GM10266 (cell line): ENCODE data around the gene KLF16.
"Not testable (repeated sequence)": the region's sequence is repeated elsewhere in the genome, so short reads cannot be mapped to it uniquely, and the experiment has no call there.

Experiments
- DNase-seq: peaks from one replicate; pipeline ENCODE4 v3.0.0; 2012; ENCODE audit errors: extremely low spot score
- CTCF ChIP-seq: IDR thresholded peaks from 2 replicates; pipeline ENCODE4 v1.5.1; 2012; ENCODE audit warnings: mild to moderate bottlenecking, low read depth; ENCODE audit not compliant: control insufficient read depth, insufficient read depth; ENCODE audit errors: missing control alignments

Gene KLF16

GRCh38 chr19:1875646-1876495 lies 12.5 kb upstream of the KLF16 start:
- DNase-seq = peak; percentile 95
- peak; percentile 12 for TF ChIP-seq CTCF

GRCh38 chr19:1875265-1875645 lies 11.9 kb upstream of the KLF16 start:
- DNase-seq = not testable (repeated sequence)

GRCh38 chr19:1874554-1875185 lies 11.3 kb upstream of the KLF16 start:
- TF ChIP-seq CTCF = no peak
- peak; percentile 36 for DNase-seq

- TF ChIP-seq CTCF = no peak
- no peak for DNase-seq
Observed at GRCh38 chr19:1873524-1874473, 10.4 kb upstream of the KLF16 start.

- no peak for DNase-seq
Observed at GRCh38 chr19:1872807-1873523, 9.6 kb upstream of the KLF16 start.

GRCh38 chr19:1871630-1872029 lies 8.3 kb upstream of the KLF16 start:
- no peak for TF ChIP-seq CTCF
- no peak for DNase-seq

More at GRCh38 chr19:1872807-1873523, 9.6 kb upstream of the KLF16 start:
- no peak for TF ChIP-seq CTCF

- no peak for DNase-seq
- TF ChIP-seq CTCF = no peak
Observed at GRCh38 chr19:1871140-1871597, 7.8 kb upstream of the KLF16 start.
